Pancreas (tissue), 10 donors: ENCODE measurements around the gene ALOX15. TPM values are rescaled to one million over a fixed set of nuclear protein-coding genes. Genes with fewer than 3 reads are reported as not detected.
"Not testable (repeated sequence)": the region's sequence is repeated elsewhere in the genome, so short reads cannot be mapped to it uniquely, and the experiment has no call there.

ENCODE experiments used
- ATAC-seq, 4 donors: fragments of 200-7000 bp; cut with Tn5 transposase; one replicate each; pipeline versions ENCODE4 v1.8.0 to v1.9.1; 2020; ENCODE audit warnings: mild to moderate bottlenecking in 4 of 4, moderate library complexity in 4 of 4
- DNase-seq, 6 donors: peaks; one replicate each; pipeline ENCODE4 v3.0.0-alpha.2; 2020
- FAIRE-seq: peaks from 2 replicates; lab custom pipeline; 2012; peaks lifted over from hg19 to GRCh38; lab: Jason Lieb, UNC
- H3K27ac ChIP-seq, 4 donors: fragments of 200-600 bp; sonication (generic); 1 replicate in 3 of 4; 2 replicates in 1 of 4; pipeline versions ENCODE4 v1.5.0 to v1.8.0; 2020
- H3K27me3 ChIP-seq, 4 donors: fragments of 200-600 bp; one replicate each; pipeline ENCODE4 v1.8.0; 2021
- H3K36me3 ChIP-seq, 3 donors: fragments of 200-600 bp; sonication (generic) in 1 of 3; one replicate each; pipeline versions ENCODE4 v1.5.0 to v1.8.0; 2020 to 2021
- H3K4me1 ChIP-seq, 3 donors: fragments of 200-600 bp; one replicate each; pipeline ENCODE4 v1.8.0; 2021
- H3K4me3 ChIP-seq, 4 donors: fragments of 200-600 bp; sonication (generic) in 2 of 4; one replicate each; pipeline versions ENCODE4 v1.5.0 to v1.8.0; 2020 to 2021
- H3K9me3 ChIP-seq, 4 donors: fragments of 200-600 bp; one replicate each; pipeline ENCODE4 v1.8.0; 2021
- WGBS, 2 donors: extraction: QIAGEN DNeasy Blood & Tissue Kit; methylation state at CpG; one replicate each; pipeline ENCODE4 v1.1.7; 2013; 5-methylcytosine and 5-hydroxymethylcytosine counted together
- intact Hi-C, 3 donors: fragments of 100-400 bp; cut with DNase I; formaldehyde crosslinking; loops; one replicate each; pipeline versions ENCODE4 v1.11.1 to v1.14.2; 2022
- polyA plus RNA-seq, 2 donors: library from polyadenylated mRNA; stranded (reverse); fragments of 200-250 nt; gene quantifications; one replicate each; pipeline ENCODE4 v1.2.3, GENCODE V29; 2013
- total RNA-seq, 6 donors: library from RNA; stranded (reverse); fragmentation: NEBNext Ultra II Directional in 4 of 6; extraction: Animal tissue kit (Norgen Biotek cat#: 25700) in 4 of 6; gene quantifications; one replicate each; pipeline versions ENCODE4 v1.2.1 to v1.2.4, GENCODE V29; 2021 to 2023
- TF ChIP-seq, protein P1 (sequence below), 4 donors: fragments of 200-600 bp; sonication (generic) in 3 of 4; IDR thresholded peaks; one replicate each; pipeline versions ENCODE4 v1.5.0 to v1.8.0; 2021; ENCODE audit warnings: antibody characterized with exemption in 4 of 4
- donor health status: healthy with polysubstance abuse.
- donor health status: DM: no; HTN: no; CAD: no; lungs with moderate emphysema.
- donor health status: DM: no; HTN: no; CAD: no.
- donor health status: control.
- donor health status: control.
- donor health status: Bipolar disorder and iron deficiency.
- donor health status: DM: yes; HTN: yes; CAD: no.
- donor health status: DM: no; HTN: no; CAD: no.
- donor health status: DM: no; HTN: no; CAD: no.
- donor health status: DM: yes; HTN: yes; CAD: no.

Gene ALOX15
- total and polyA plus RNA-seq, 8 donors, result 1.1 TPM; not detected in 7

DNA sequence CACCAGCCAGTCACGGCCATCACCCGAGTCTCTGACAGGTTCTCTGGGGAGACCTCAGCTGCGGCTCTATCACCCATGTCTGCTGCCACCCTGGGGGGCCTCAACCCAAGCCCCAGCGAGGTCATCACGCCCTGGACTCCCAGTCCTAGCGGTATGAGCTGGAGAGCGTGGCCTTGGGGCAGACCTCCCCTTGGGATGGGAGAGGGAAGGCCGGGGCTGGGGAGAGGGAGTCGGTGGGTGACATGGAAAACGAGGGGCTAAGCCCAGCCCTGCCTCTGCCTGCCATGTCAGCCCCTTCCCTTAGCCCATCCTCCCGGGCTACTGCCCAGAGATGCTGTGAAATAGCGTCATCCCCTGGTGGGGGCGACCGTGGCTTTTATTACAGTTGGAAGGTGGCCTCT lies 48.5 kb downstream of the ALOX15 start:
- H3K27me3 ChIP-seq, result no peaks in the 10 kb centered on the region
- no peak overlapping the region for H3K27ac ChIP-seq
- no peaks in the 10 kb centered on the region for H3K4me1 ChIP-seq
- TF ChIP-seq, protein P1, sequence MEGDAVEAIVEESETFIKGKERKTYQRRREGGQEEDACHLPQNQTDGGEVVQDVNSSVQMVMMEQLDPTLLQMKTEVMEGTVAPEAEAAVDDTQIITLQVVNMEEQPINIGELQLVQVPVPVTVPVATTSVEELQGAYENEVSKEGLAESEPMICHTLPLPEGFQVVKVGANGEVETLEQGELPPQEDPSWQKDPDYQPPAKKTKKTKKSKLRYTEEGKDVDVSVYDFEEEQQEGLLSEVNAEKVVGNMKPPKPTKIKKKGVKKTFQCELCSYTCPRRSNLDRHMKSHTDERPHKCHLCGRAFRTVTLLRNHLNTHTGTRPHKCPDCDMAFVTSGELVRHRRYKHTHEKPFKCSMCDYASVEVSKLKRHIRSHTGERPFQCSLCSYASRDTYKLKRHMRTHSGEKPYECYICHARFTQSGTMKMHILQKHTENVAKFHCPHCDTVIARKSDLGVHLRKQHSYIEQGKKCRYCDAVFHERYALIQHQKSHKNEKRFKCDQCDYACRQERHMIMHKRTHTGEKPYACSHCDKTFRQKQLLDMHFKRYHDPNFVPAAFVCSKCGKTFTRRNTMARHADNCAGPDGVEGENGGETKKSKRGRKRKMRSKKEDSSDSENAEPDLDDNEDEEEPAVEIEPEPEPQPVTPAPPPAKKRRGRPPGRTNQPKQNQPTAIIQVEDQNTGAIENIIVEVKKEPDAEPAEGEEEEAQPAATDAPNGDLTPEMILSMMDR (IDR thresholded peaks at IDR 0.05), result no peak
- no peaks in the 10 kb centered on the region for H3K36me3 ChIP-seq
- ATAC-seq, result no peak
- no peak overlapping the region for H3K4me3 ChIP-seq
- intact Hi-C loops, result no loop called here
- H3K9me3 ChIP-seq, result no peaks in the 10 kb centered on the region
- DNase-seq, result peak in 1 of 6 donors; percentile 55
- no peak for FAIRE-seq
- 74 to 89% methylated on average over 14 of the region's 14 CpGs for WGBS, 2 donors

GRCh38 chr17:4592240-4593005 lies 49.1 kb downstream of the ALOX15 start:
- DNase-seq (no peak), ATAC-seq (no peak), FAIRE-seq (no peak)
- Histone ChIP-seq H3K4me1 (no peaks in the 10 kb centered on the region), H3K36me3 (no peaks in the 10 kb centered on the region), H3K27me3 (no peaks in the 10 kb centered on the region), H3K9me3 (no peaks in the 10 kb centered on the region), H3K4me3 (no peak overlapping the region), H3K27ac (no peak overlapping the region)
- intact Hi-C loops, result no loop called here
- TF ChIP-seq, protein P1 (IDR thresholded peaks at IDR 0.05), result no peak
- 59 to 74% methylated on average over 11 of the region's 11 CpGs for WGBS, 2 donors

- DNase-seq, result no peak
- TF ChIP-seq, protein P1 (IDR thresholded peaks at IDR 0.05), result no peak
- Histone ChIP-seq H3K9me3 (no peaks in the 10 kb centered on the region), H3K36me3 (no peaks in the 10 kb centered on the region), H3K4me1 (no peaks in the 10 kb centered on the region), H3K27ac (no peak overlapping the region), H3K4me3 (no peak overlapping the region), H3K27me3 (no peaks in the 10 kb centered on the region)
- no peak for FAIRE-seq
- intact Hi-C loops, result no loop called here
- 60 to 66% methylated on average over 12 of the region's 12 CpGs for WGBS, 2 donors
- no peak for ATAC-seq
Measured at GRCh38 chr17:4591529-4591928, 49.9 kb downstream of the ALOX15 start.

GRCh38 chr17:4590981-4591453 lies 50.5 kb downstream of the ALOX15 start:
- Histone ChIP-seq H3K9me3 (no peaks in the 10 kb centered on the region), H3K36me3 (no peaks in the 10 kb centered on the region), H3K4me1 (no peaks in the 10 kb centered on the region), H3K4me3 (no peak overlapping the region), H3K27ac (no peak overlapping the region), H3K27me3 (no peaks in the 10 kb centered on the region)
- ATAC-seq, result no peak
- TF ChIP-seq, protein P1 (IDR thresholded peaks at IDR 0.05), result no peak
- intact Hi-C loops, result no loop called here
- no peak for DNase-seq
- 45 to 62% methylated on average over 10 of the region's 10 CpGs for WGBS, 2 donors
- no peak for FAIRE-seq

DNA sequence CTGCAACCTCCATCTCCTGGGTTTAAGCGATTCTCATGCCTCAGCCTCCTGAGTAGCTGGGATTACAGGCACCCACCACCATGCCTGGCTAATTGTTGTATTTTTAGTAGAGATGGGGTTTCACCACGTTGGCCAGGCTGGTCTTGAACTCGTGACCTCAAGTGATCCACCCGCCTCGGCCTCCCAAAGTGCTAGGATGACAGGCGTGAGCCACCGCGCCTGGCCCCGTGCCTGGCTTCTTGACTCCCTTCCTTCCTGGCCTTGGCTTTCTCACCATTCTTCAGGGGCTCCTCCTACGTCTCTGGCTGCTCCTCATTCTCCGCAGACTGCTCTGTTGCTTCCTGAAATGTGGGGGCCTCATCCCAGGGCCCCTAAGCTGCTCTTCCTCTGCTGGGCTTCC lies 51.4 kb downstream of the ALOX15 start:
- WGBS, 2 donors, result 48 to 68% methylated on average over 9 to 11 of the region's 11 CpGs
- H3K36me3 ChIP-seq, intact Hi-C loops, FAIRE-seq, H3K4me1 ChIP-seq, ATAC-seq, H3K9me3 ChIP-seq, DNase-seq, H3K4me3 ChIP-seq, H3K27me3 ChIP-seq, H3K27ac ChIP-seq: not testable (repeated sequence)
